Neural crest cell (in vitro differentiated cells): Measurements from ENCODE around the gene PHF19. TPM values are rescaled to one million over a fixed set of nuclear protein-coding genes. Genes with fewer than 3 reads are reported as not detected.

Source experiments
- DNase-seq: peaks from one replicate; pipeline ENCODE4 v3.0.0; 2021; ENCODE audit warnings: low read depth, mixed read lengths, low spot score
- H3K27ac Mint-ChIP-seq: one replicate; pipeline ENCODE4 v1.8.0; 2021; ENCODE audit warnings: mild to moderate bottlenecking, mixed read lengths; ENCODE audit not compliant: unreplicated experiment
- H3K27me3 Mint-ChIP-seq: 2 replicates; pipeline ENCODE4 v1.8.0; 2021; ENCODE audit warnings: low read depth, mild to moderate bottlenecking, mixed read lengths
- H3K36me3 Mint-ChIP-seq: 2 replicates; pipeline ENCODE4 v1.8.0; 2021; ENCODE audit warnings: low read depth, mild to moderate bottlenecking, mixed read lengths
- H3K4me1 Mint-ChIP-seq: 2 replicates; pipeline ENCODE4 v1.8.0; 2021; ENCODE audit warnings: mixed read lengths
- H3K4me3 Mint-ChIP-seq: one replicate; pipeline ENCODE4 v1.8.0; 2021; ENCODE audit warnings: mild to moderate bottlenecking, mixed read lengths
- H3K9me3 Mint-ChIP-seq: 2 replicates; pipeline ENCODE4 v1.8.0; 2021; ENCODE audit warnings: mixed read lengths
- total RNA-seq: library from RNA; stranded (reverse); gene quantifications from 2 replicates; pipeline ENCODE4 v1.2.1, GENCODE V29; 2021
- TF ChIP-seq, protein P1 (sequence below): fragments of 200-600 bp; sonication (generic); conservative IDR thresholded peaks from 2 replicates; pipeline ENCODE4 v1.5.0; 2021; ENCODE audit warnings: antibody characterized with exemption, mild to moderate bottlenecking

PHF19 gene
- total RNA-seq, 1 donor from 2014 or later, result 110 TPM

DNA sequence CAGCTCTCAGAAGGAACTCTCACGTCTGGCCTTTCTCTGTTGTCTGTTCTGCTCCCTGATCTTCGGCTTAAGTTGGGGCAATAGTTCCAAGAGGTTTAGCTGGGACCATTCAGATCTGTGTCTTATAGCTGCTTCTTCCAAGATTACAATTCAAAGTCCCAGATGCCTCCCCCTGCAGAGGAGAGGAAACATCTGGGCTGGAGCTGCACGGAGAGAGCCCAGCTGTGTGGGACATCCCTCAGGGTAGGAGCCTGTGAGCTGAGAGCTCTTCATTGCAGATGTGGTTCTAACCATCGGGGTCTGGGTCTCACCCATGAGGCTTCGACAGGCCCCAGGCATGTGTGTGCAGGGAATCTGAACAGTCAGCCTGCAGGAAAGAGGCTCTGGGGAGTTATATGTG is 9.0 kb upstream of the PHF19 start:
- no peaks in the 10 kb centered on the region for H3K9me3 Mint-ChIP-seq
- TF ChIP-seq, protein P1, sequence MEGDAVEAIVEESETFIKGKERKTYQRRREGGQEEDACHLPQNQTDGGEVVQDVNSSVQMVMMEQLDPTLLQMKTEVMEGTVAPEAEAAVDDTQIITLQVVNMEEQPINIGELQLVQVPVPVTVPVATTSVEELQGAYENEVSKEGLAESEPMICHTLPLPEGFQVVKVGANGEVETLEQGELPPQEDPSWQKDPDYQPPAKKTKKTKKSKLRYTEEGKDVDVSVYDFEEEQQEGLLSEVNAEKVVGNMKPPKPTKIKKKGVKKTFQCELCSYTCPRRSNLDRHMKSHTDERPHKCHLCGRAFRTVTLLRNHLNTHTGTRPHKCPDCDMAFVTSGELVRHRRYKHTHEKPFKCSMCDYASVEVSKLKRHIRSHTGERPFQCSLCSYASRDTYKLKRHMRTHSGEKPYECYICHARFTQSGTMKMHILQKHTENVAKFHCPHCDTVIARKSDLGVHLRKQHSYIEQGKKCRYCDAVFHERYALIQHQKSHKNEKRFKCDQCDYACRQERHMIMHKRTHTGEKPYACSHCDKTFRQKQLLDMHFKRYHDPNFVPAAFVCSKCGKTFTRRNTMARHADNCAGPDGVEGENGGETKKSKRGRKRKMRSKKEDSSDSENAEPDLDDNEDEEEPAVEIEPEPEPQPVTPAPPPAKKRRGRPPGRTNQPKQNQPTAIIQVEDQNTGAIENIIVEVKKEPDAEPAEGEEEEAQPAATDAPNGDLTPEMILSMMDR, result no peak
- H3K36me3 Mint-ChIP-seq, result no peaks in the 10 kb centered on the region

DNA sequence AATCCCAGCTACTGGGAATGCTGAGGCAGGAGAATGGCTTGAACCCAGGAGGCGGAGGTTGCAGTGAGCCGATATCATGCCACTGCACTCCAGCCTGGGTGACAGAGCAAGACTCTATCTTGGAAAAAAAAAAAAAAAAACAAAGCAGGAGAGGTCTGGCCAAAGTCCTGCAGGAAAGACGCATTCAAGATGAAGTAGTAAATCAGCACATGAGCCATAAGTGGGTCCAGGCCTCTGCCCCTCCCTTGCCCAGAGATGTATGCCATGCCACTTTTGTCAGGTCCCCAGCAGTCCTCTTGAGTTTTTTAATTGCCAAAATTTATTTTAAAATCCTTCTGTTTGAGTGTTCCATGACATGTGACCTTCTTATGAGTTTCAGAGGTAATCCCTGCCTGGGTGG is 8.5 kb upstream of the PHF19 start:
- Mint-ChIP-seq H3K4me1 (peaks cover 8% of the 10 kb centered on the region), H3K9me3 (no peaks in the 10 kb centered on the region), H3K36me3 (no peaks in the 10 kb centered on the region), H3K27me3 (no peaks in the 10 kb centered on the region), H3K4me3 (no peak overlapping the region), H3K27ac (no peak overlapping the region)
- TF ChIP-seq, protein P1, result no peak
- no peak for DNase-seq

More for the DNA sequence above, 9.0 kb upstream of the PHF19 start:
- H3K4me1 Mint-ChIP-seq, result peaks cover 12% of the 10 kb centered on the region
- H3K27ac Mint-ChIP-seq, result peak overlapping the region; percentile 47
- no peaks in the 10 kb centered on the region for H3K27me3 Mint-ChIP-seq
- H3K4me3 Mint-ChIP-seq, result no peak overlapping the region
- DNase-seq, result no peak

DNA sequence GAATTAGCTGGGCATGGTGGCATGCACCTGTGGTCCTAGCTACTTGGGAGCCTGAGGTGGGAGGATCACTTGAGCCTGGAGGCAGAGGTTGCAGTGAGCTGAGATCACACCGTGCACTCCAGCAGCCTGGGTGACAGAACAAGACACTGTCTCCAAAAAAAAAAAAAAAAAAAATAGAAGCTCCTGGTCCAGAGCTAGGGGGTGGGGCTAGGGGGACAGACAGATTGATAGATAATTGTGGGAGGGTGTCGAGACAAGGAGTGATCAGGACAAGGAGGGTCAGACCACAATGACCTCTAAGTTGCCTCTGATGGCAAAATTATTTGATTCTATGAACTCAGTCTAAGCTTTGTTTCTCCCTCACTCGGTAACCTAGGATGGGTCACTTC is 6.6 kb upstream of the PHF19 start:
- Mint-ChIP-seq H3K27me3 (peaks cover 2% of the 10 kb centered on the region), H3K4me1 (peaks cover 7% of the 10 kb centered on the region), H3K4me3 (no peak overlapping the region), H3K36me3 (no peaks in the 10 kb centered on the region), H3K27ac (no peak overlapping the region), H3K9me3 (no peaks in the 10 kb centered on the region)
- DNase-seq, result no peak
- TF ChIP-seq, protein P1, result no peak

DNA sequence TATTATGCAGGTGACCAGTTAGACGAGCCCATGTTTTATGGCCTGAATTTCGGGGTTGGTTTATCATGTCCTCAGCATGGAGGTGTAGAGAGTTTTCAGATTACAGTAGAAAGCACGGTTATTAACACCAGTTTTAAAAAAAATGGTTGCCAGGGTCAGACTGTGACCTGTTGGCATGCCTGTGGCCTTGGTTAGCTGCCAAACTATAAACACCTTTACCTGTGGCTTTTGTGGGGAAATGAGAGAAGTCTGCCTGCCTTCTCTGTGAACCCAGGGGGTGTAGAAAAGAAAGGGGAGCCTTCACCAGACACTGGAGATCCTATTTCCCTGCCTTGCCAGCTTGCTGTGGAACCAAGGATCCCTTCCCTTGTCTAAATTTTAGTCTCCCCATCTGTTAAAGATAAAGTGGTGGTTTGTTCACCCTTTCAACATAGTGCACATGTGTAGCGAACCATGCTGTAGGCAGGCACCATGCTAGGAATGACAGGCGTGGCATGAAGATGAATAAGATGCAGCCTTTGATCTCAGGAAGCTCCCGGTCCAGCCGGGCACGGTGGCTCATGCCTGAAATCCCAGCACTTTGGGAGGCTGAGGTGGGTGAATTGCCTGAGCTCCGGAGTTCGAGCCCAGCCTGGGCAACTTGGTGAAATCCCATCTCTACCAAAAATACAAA is 6.1 kb upstream of the PHF19 start:
- H3K4me1 Mint-ChIP-seq, result peaks cover 12% of the 10 kb centered on the region
- no peak overlapping the region for H3K27ac Mint-ChIP-seq
- no peak for DNase-seq
- TF ChIP-seq, protein P1, result no peak
- no peaks in the 10 kb centered on the region for H3K9me3 Mint-ChIP-seq
- H3K27me3 Mint-ChIP-seq, result peaks cover 2% of the 10 kb centered on the region
- no peaks in the 10 kb centered on the region for H3K36me3 Mint-ChIP-seq
- no peak overlapping the region for H3K4me3 Mint-ChIP-seq

DNA sequence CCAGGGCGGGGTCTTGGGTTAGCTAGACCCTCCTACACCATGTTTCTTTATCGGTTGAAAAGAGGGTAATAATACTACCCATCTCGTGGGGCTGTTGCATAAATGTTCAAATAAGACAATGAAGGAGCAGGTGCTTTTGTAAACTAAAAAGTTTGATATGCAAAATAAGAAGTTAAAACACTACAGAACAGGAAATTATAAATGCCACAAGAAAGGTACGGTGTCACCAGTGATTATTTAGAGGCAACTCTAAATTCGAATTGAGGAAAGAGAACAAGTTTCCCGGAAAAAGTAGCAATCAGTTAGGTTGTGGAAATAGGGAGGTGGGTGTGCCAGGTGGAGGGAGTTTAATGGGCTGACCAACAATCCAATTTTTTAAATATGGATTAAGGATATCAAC is 2.5 kb upstream of the PHF19 start:
- no peaks in the 10 kb centered on the region for H3K9me3 Mint-ChIP-seq
- TF ChIP-seq, protein P1, result no peak
- peaks cover 2% of the 10 kb centered on the region for H3K27me3 Mint-ChIP-seq
- no peak for DNase-seq
- H3K4me1 Mint-ChIP-seq, result peaks cover 30% of the 10 kb centered on the region
- H3K36me3 Mint-ChIP-seq, result peaks cover 3% of the 10 kb centered on the region
- no peak overlapping the region for H3K27ac Mint-ChIP-seq
- H3K4me3 Mint-ChIP-seq, result peak overlapping the region; percentile 83
